CD4-positive, alpha-beta memory T cell (primary cell): ENCODE data around the gene NACC1. TPM values are rescaled to one million over a fixed set of nuclear protein-coding genes. Genes with fewer than 3 reads are reported as not detected.

Experiments used
- CTCF ChIA-PET: fragments of 350-600 bp; sonication (Branson Sonifier 250); formaldehyde crosslinking; loops from one replicate; lab custom pipeline; 2021; ENCODE audit warnings: inconsistent platforms; ENCODE audit not compliant: partially characterized antibody; lab: Charles Lee
- POLR2A ChIA-PET: fragments of 350-600 bp; sonication (Branson Sonifier 250); formaldehyde crosslinking; loops from one replicate; lab custom pipeline; 2021; ENCODE audit not compliant: partially characterized antibody; lab: Charles Lee
- DNase-seq, 5 donors: peaks; one replicate each; pipeline versions ENCODE4 v3.0.0 to v3.0.0-alpha.2; 2020 to 2022; ENCODE audit warnings: mixed read lengths in 1 of 5
- H3K27ac ChIP-seq: one replicate; pipeline ENCODE4 v1.7.0; 2013; ENCODE audit warnings: low read depth, low read length
- H3K27me3 ChIP-seq: 2 replicates; pipeline ENCODE4 v1.7.0; 2013; ENCODE audit warnings: mild to moderate bottlenecking, low read length, moderate library complexity; ENCODE audit not compliant: insufficient read depth
- H3K36me3 ChIP-seq: 2 replicates; pipeline ENCODE4 v1.7.0; 2013; ENCODE audit warnings: mild to moderate bottlenecking, low read length, moderate library complexity; ENCODE audit not compliant: insufficient read depth
- H3K4me1 ChIP-seq: 2 replicates; pipeline ENCODE4 v1.7.0; 2013; ENCODE audit warnings: mild to moderate bottlenecking, low read length, moderate library complexity; ENCODE audit not compliant: insufficient read depth
- H3K4me3 ChIP-seq, 2 donors: one replicate each; pipeline ENCODE4 v1.7.0; 2013; ENCODE audit warnings: low read length in 2 of 2, mild to moderate bottlenecking in 1 of 2
- H3K9me3 ChIP-seq, 2 donors: one replicate each; pipeline ENCODE4 v1.7.0; 2013; ENCODE audit warnings: low read length in 2 of 2, control low read depth in 1 of 2; ENCODE audit not compliant: control insufficient read depth in 1 of 2
- H3K27ac Mint-ChIP-seq, 7 donors: one replicate each; pipeline ENCODE4 v1.8.0; 2020 to 2021; ENCODE audit warnings: mixed read lengths in 7 of 7, mild to moderate bottlenecking in 6 of 7, inconsistent platforms in 3 of 7, moderate library complexity in 3 of 7
- H3K27me3 Mint-ChIP-seq, 2 donors: one replicate each; pipeline ENCODE4 v1.8.0; 2020 to 2021; ENCODE audit warnings: mixed read lengths in 2 of 2
- H3K36me3 Mint-ChIP-seq, 2 donors: one replicate each; pipeline ENCODE4 v1.8.0; 2020 to 2021; ENCODE audit warnings: mixed read lengths in 2 of 2, inconsistent platforms in 1 of 2, mild to moderate bottlenecking in 1 of 2
- H3K4me1 Mint-ChIP-seq, 4 donors: one replicate each; pipeline ENCODE4 v1.8.0; 2020 to 2021; ENCODE audit warnings: mixed read lengths in 4 of 4, mild to moderate bottlenecking in 1 of 4
- H3K4me3 Mint-ChIP-seq, 8 donors: one replicate each; pipeline ENCODE4 v1.8.0; 2020 to 2021; ENCODE audit warnings: mixed read lengths in 8 of 8, mild to moderate bottlenecking in 7 of 8, moderate library complexity in 6 of 8, inconsistent platforms in 3 of 8
- H3K9me3 Mint-ChIP-seq, 8 donors: one replicate each; pipeline ENCODE4 v1.8.0; 2020 to 2021; ENCODE audit warnings: mixed read lengths in 8 of 8, mild to moderate bottlenecking in 5 of 8, inconsistent platforms in 3 of 8, moderate library complexity in 1 of 8
- intact Hi-C: fragments of 100-400 bp; cut with micrococcal nuclease; formaldehyde crosslinking; loops from one replicate; pipeline ENCODE4 v1.15.1; 2023
- polyA plus RNA-seq, 2 donors: library from polyadenylated mRNA; unstranded; fragments of 300-500 nt; fragmentation: Illumina TruSeq; gene quantifications; one replicate each; pipeline ENCODE4 v1.2.3, GENCODE V29; 2021
- total RNA-seq, 2 experiments: library from RNA; stranded (reverse); gene quantifications; one replicate each; pipeline ENCODE4 v1.2.3, GENCODE V29; 2021

The NACC1 gene
- total and polyA plus RNA-seq, 4 experiments from 2014 or later: 0.15 to 34.1 (median 13.8) TPM

DNA sequence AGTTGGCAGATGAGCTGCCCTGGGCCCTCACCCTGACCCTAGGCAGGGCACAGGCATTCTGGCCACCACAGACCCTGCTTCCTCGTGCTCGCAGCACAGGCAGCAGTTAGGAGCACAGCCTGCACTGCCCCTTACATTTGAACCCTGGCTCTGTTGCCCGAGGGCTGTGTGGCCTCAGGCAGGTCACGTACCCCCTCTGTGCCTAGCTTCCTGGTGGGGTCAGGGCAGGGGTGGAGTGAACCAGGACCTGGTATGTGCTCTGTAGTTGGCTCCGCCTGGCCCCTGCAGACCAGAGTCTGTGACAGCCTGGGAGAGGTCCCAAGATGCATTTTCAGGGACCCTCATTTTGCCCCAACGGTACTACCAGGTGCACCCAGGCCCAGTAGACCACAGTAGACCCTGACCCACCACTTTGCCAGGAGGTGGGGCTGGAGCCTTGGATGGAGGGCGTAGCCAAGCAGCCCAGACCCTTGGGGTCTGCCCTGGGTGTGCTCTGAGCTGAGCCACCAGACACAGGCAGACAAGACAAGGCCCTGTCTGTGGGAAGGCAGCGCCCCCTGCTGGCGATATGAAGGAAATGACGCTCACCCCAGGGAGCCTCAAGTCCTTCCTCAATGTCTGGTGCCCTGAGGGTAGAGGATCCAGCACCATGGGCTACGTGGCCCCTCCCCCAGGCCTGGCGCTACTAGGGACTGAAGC lies 24.5 kb upstream of the NACC1 start:
- ChIA-PET POLR2A (interaction anchor here (0.8 to 5.0 kb wide), 10 partner anchors 9 to 208 kb away, joined by 3 to 42 read pairs (median 4); partner anchors contain the start of genes CALR, LYL1 and NACC1), CTCF (interaction anchor here (0.8 to 8.2 kb wide), 13 partner anchors 9 to 169 kb away, joined by 3 to 129 read pairs (median 4); no protein-coding TSS in a partner anchor)
- no peaks in the 10 kb centered on the region for H3K9me3 Mint-ChIP-seq
- H3K4me3 Mint-ChIP-seq: peak overlapping the region in 2 of 8 donors; percentile 33 to 64
- no peak overlapping the region for H3K27ac ChIP-seq
- no peaks in the 10 kb centered on the region for H3K9me3 ChIP-seq
- H3K27me3 Mint-ChIP-seq: peaks cover 5 to 9% of the 10 kb centered on the region in 2 donors
- H3K36me3 ChIP-seq: no peaks in the 10 kb centered on the region
- H3K4me1 ChIP-seq: peaks cover 38% of the 10 kb centered on the region
- H3K4me3 ChIP-seq: no peak overlapping the region
- intact Hi-C loops: loop anchor here (1.0 to 5.0 kb wide), 5 partner anchors 32 to 169 kb away; no protein-coding TSS in a partner anchor
- H3K36me3 Mint-ChIP-seq: no peaks in the 10 kb centered on the region
- peak overlapping the region in 4 of 7 donors; percentile 24 to 68 (median 36) for H3K27ac Mint-ChIP-seq
- peak; percentile 76 to 82 (median 78) for DNase-seq
- peaks cover 11 to 37% (median 18%) of the 10 kb centered on the region in 4 donors for H3K4me1 Mint-ChIP-seq
- peaks cover 15% of the 10 kb centered on the region for H3K27me3 ChIP-seq

GRCh38 chr19:13094106-13094504 lies 24.0 kb upstream of the NACC1 start:
- H3K36me3 Mint-ChIP-seq: no peaks in the 10 kb centered on the region
- Histone ChIP-seq H3K27me3 (peaks cover 15% of the 10 kb centered on the region), H3K36me3 (no peaks in the 10 kb centered on the region), H3K4me1 (peaks cover 43% of the 10 kb centered on the region), H3K4me3 (no peak overlapping the region), H3K27ac (no peak overlapping the region), H3K9me3 (no peaks in the 10 kb centered on the region)
- H3K9me3 Mint-ChIP-seq: peaks cover 0 to 1% (median 0%) of the 10 kb centered on the region in 8 donors
- H3K27me3 Mint-ChIP-seq: peaks cover 5 to 10% of the 10 kb centered on the region in 2 donors
- peak in 2 of 5 donors; percentile 0 to 34 for DNase-seq
- intact Hi-C loops: loop anchor here (1.0 to 5.0 kb wide), 3 partner anchors 62 to 168 kb away; no protein-coding TSS in a partner anchor
- ChIA-PET POLR2A (interaction anchor here (0.8 to 5.0 kb wide), 10 partner anchors 9 to 209 kb away, joined by 3 to 42 read pairs (median 4); partner anchors contain the start of genes CALR, LYL1 and NACC1), CTCF (interaction anchor here (0.8 to 8.2 kb wide), 12 partner anchors 10 to 129 kb away, joined by 3 to 129 read pairs (median 5); no protein-coding TSS in a partner anchor)
- H3K4me1 Mint-ChIP-seq: peaks cover 13 to 42% (median 21%) of the 10 kb centered on the region in 4 donors
- peak overlapping the region in 3 of 7 donors; percentile 25 to 68 (median 29) for H3K27ac Mint-ChIP-seq
- peak overlapping the region in 4 of 8 donors; percentile 17 to 64 (median 37) for H3K4me3 Mint-ChIP-seq

DNA sequence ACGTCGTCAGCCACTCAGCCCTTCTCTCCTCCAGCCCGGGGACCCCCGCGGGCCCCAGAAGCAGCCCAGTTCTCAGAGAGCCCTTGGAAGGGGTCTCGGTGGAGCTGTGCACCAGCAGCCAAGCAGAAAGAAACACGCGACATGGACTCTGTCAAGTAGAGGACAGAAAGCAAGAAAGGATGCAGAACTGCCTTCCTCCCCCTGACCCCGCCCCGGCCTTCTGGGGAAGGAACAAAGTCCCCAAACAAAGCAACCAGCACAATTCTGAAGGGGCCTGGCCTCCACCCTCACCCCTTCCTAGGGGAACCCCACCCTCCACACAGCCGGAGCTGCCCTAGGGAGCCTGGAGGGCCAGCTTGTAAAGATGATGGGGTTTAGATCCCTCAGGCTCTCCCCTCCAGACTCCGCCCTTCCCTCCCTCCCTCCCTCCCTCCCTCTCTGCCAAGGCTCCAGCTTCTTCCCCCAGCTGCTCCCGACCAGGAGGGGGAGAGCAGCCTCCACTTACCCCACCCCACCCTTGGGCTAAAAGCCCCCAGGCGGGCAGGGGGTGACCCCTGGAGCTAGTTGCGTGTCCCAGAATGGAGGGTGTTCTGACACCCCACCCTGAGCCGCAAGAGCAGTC lies 23.2 kb upstream of the NACC1 start:
- Mint-ChIP-seq H3K36me3 (no peaks in the 10 kb centered on the region), H3K4me3 (peak overlapping the region in 7 of 8 donors; percentile 10 to 73 (median 29)), H3K4me1 (peaks cover 16 to 50% (median 25%) of the 10 kb centered on the region in 4 donors), H3K27ac (peak overlapping the region in 4 of 7 donors; percentile 42 to 93 (median 64)), H3K9me3 (peaks cover 0 to 2% (median 0%) of the 10 kb centered on the region in 8 donors), H3K27me3 (peaks cover 5 to 10% of the 10 kb centered on the region in 2 donors)
- no peak overlapping the region for H3K27ac ChIP-seq
- peak in 2 of 5 donors; percentile 16 to 44 for DNase-seq
- no peaks in the 10 kb centered on the region for H3K36me3 ChIP-seq
- peaks cover 15% of the 10 kb centered on the region for H3K27me3 ChIP-seq
- ChIA-PET CTCF (interaction anchor here (0.6 to 8.2 kb wide), 10 partner anchors 10 to 318 kb away, joined by 3 to 129 read pairs (median 6); partner anchors contain the start of gene NACC1), POLR2A (interaction anchor here (0.6 to 5.0 kb wide), 9 partner anchors 10 to 204 kb away, joined by 3 to 42 read pairs (median 4); partner anchors contain the start of genes CALR, GCDH and NACC1)
- peaks cover 49% of the 10 kb centered on the region for H3K4me1 ChIP-seq
- intact Hi-C loops: loop anchor here (1.0 to 5.0 kb wide), 4 partner anchors 63 to 208 kb away; partner anchors contain the start of gene KLF1
- H3K4me3 ChIP-seq: no peak overlapping the region
- no peaks in the 10 kb centered on the region for H3K9me3 ChIP-seq

GRCh38 chr19:13095393-13095784 lies 22.7 kb upstream of the NACC1 start:
- H3K4me1 Mint-ChIP-seq: peaks cover 21 to 55% (median 30%) of the 10 kb centered on the region in 4 donors
- CTCF ChIA-PET: interaction anchor here (0.6 to 8.2 kb wide), 10 partner anchors 10 to 319 kb away, joined by 3 to 129 read pairs (median 6); partner anchors contain the start of gene NACC1
- Histone ChIP-seq H3K4me1 (peaks cover 54% of the 10 kb centered on the region), H3K27me3 (peaks cover 15% of the 10 kb centered on the region), H3K27ac (no peak overlapping the region), H3K9me3 (no peaks in the 10 kb centered on the region), H3K4me3 (no peak overlapping the region), H3K36me3 (no peaks in the 10 kb centered on the region)
- H3K4me3 Mint-ChIP-seq: peak overlapping the region; percentile 44 to 91 (median 72)
- peak in 2 of 5 donors; percentile 28 to 41 for DNase-seq
- peak overlapping the region in 2 of 7 donors; percentile 10 to 71 for H3K27ac Mint-ChIP-seq
- peaks cover 5 to 10% of the 10 kb centered on the region in 2 donors for H3K27me3 Mint-ChIP-seq
- POLR2A ChIA-PET: interaction anchor here (0.6 to 5.0 kb wide), 8 partner anchors 10 to 247 kb away, joined by 3 to 42 read pairs (median 5); partner anchors contain the start of genes GCDH, IER2, NACC1 and STX10
- intact Hi-C loops: loop anchor here (5.0 kb wide), 1 partner anchor 208 kb away; the partner anchor contains the start of gene KLF1
- H3K36me3 Mint-ChIP-seq: peaks cover 0 to 3% of the 10 kb centered on the region in 2 donors
- peaks cover 0 to 2% (median 0%) of the 10 kb centered on the region in 8 donors for H3K9me3 Mint-ChIP-seq

GRCh38 chr19:13095934-13096927 lies 21.8 kb upstream of the NACC1 start:
- H3K4me1 Mint-ChIP-seq: peaks cover 23 to 60% (median 33%) of the 10 kb centered on the region in 4 donors
- Histone ChIP-seq H3K4me3 (no peak overlapping the region), H3K4me1 (peaks cover 63% of the 10 kb centered on the region), H3K27ac (no peak overlapping the region), H3K9me3 (no peaks in the 10 kb centered on the region), H3K36me3 (no peaks in the 10 kb centered on the region), H3K27me3 (peaks cover 15% of the 10 kb centered on the region)
- CTCF ChIA-PET: interaction anchor here (0.6 to 8.2 kb wide), 8 partner anchors 9 to 131 kb away, joined by 3 to 129 read pairs (median 18); partner anchors contain the start of gene NACC1
- peaks cover 0 to 2% (median 0%) of the 10 kb centered on the region in 8 donors for H3K9me3 Mint-ChIP-seq
- POLR2A ChIA-PET: interaction anchor here (0.6 to 5.0 kb wide), 11 partner anchors 9 to 248 kb away, joined by 3 to 42 read pairs (median 4); partner anchors contain the start of genes GCDH, IER2, NACC1 and STX10
- peaks cover 0 to 3% of the 10 kb centered on the region in 2 donors for H3K36me3 Mint-ChIP-seq
- peak overlapping the region; percentile 75 to 91 (median 82) for H3K4me3 Mint-ChIP-seq
- DNase-seq: peak in 2 of 5 donors; percentile 27 to 39
- peak overlapping the region; percentile 6 to 94 (median 84) for H3K27ac Mint-ChIP-seq
- intact Hi-C loops: loop anchor here (5.0 kb wide), 1 partner anchor 209 kb away; the partner anchor contains the start of gene KLF1
- H3K27me3 Mint-ChIP-seq: peaks cover 5 to 10% of the 10 kb centered on the region in 2 donors
